Mucosa of descending colon (tissue), 3 donors: ENCODE data around the gene GALNTL6. TPM values are rescaled to one million over a fixed set of nuclear protein-coding genes. Genes with fewer than 3 reads are reported as not detected.
A peak's percentile ranks its signal among the peaks of the same experiment; 100 is the strongest.

ENCODE experiments used
- ATAC-seq: fragments of 200-7000 bp; cut with Tn5 transposase; one replicate; pipeline ENCODE4 v1.9.1; 2020; ENCODE audit warnings: mild to moderate bottlenecking, moderate library complexity
- DNase-seq, 3 donors: peaks; one replicate each; pipeline ENCODE4 v3.0.0-alpha.2; 2020
- H3K36me3 ChIP-seq: fragments of 200-600 bp; one replicate; pipeline ENCODE4 v1.8.0; 2021; ENCODE audit warnings: low read depth, mild to moderate bottlenecking
- H3K4me1 ChIP-seq: fragments of 200-600 bp; one replicate; pipeline ENCODE4 v1.8.0; 2021; ENCODE audit warnings: low read depth, mild to moderate bottlenecking
- H3K4me3 ChIP-seq: fragments of 200-600 bp; one replicate; pipeline ENCODE4 v1.8.0; 2021; ENCODE audit warnings: mild to moderate bottlenecking
- H3K9me3 ChIP-seq: fragments of 200-600 bp; one replicate; pipeline ENCODE4 v1.8.0; 2021; ENCODE audit warnings: mild to moderate bottlenecking
- CTCF ChIP-seq: fragments of 200-600 bp; IDR thresholded peaks from one replicate; pipeline ENCODE4 v1.8.0; 2022; ENCODE audit warnings: antibody characterized with exemption, mild to moderate bottlenecking
- intact Hi-C, 2 donors: fragments of 100-400 bp; cut with DNase I in 1 of 2; cut with micrococcal nuclease in 1 of 2; formaldehyde crosslinking; loops; one replicate each; pipeline versions ENCODE4 v1.11.0 to v1.11.1; 2022; cut with DNase I, micrococcal nuclease
- total RNA-seq, 3 donors: library from RNA; stranded (reverse); fragmentation: NEBNext Ultra II Directional in 2 of 3; extraction: Animal tissue kit (Norgen Biotek cat#: 25700) in 2 of 3; gene quantifications; one replicate each; pipeline versions ENCODE4 v1.2.1 to v1.2.4, GENCODE V29; 2021 to 2023
- donor health status: DM: no; HTN: no; CAD: no; lungs with moderate emphysema.
- donor health status: DM: no; HTN: no; CAD: no.
- donor health status: DM: no; HTN: yes; CAD: no.

GALNTL6 gene
- total RNA-seq, 3 donors from 2014 or later, result 0.12 to 0.27 (median 0.19) TPM

- ATAC-seq, result no peak
- Histone ChIP-seq H3K9me3 (no peaks in the 10 kb centered on the region), H3K4me3 (no peak overlapping the region), H3K4me1 (no peaks in the 10 kb centered on the region), H3K36me3 (no peaks in the 10 kb centered on the region)
- DNase-seq, result no peak
- TF ChIP-seq CTCF, result no peak
- intact Hi-C loops, result no loop called here
Measured at GRCh38 chr4:172619798-172620197, 806.6 kb downstream of the GALNTL6 start.

DNA sequence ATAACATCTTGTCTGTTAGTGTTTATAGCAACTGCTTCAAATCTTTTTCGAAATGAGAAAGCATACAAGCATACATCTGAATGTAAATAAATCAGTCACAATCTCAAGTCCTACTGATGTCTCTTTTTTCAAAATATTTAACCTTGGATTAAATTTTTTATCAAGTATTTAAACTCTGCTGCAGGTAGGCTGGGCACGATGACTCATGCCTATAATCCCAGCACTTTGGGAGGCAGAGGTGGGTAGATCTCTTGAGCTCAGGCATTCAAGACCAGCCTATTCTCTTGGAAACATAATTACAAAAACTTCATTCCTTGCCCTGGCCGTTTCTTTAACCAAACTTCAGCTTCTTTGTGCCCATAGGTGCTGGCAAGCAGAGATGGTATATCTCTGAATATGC lies 815.1 kb downstream of the GALNTL6 start:
- Histone ChIP-seq H3K9me3 (no peaks in the 10 kb centered on the region), H3K36me3 (no peaks in the 10 kb centered on the region), H3K4me1 (no peaks in the 10 kb centered on the region), H3K4me3 (no peak overlapping the region)
- ATAC-seq, result no peak
- TF ChIP-seq CTCF, result no peak
- no peak for DNase-seq
- intact Hi-C loops, result no loop called here

- H3K9me3 ChIP-seq, result no peaks in the 10 kb centered on the region
- intact Hi-C loops, result no loop called here
- DNase-seq (no peak), ATAC-seq (no peak)
- H3K4me3 ChIP-seq, result no peak overlapping the region
- no peaks in the 10 kb centered on the region for H3K36me3 ChIP-seq
- no peaks in the 10 kb centered on the region for H3K4me1 ChIP-seq
- no peak for TF ChIP-seq CTCF
Measured at GRCh38 chr4:172630280-172630679, 817.1 kb downstream of the GALNTL6 start.

- intact Hi-C loops, result no loop called here
- no peak for DNase-seq
- H3K4me1 ChIP-seq, result no peaks in the 10 kb centered on the region
- H3K9me3 ChIP-seq, result no peaks in the 10 kb centered on the region
- H3K36me3 ChIP-seq, result no peaks in the 10 kb centered on the region
- no peak for ATAC-seq
- TF ChIP-seq CTCF, result no peak
- H3K4me3 ChIP-seq, result no peak overlapping the region
Measured at GRCh38 chr4:172631832-172632231, 818.6 kb downstream of the GALNTL6 start.

DNA sequence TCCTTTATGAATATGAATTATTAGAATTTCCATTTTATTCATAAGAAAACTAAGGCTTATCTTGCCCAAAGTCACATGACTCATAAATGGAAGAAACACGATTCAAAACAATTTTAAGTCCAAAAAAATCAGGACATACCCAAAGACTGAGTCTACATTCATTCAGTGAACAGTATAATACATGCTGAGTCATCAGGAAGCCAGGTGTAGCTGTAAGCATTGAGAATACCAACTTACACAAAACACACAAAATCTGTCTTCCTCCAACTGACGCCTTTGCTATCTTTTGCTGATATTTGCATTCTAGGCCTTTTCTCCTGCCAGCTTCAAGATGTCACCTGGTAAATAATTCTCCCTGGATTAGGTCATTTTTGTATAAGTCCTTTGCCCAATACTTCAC lies 835.3 kb downstream of the GALNTL6 start:
- Histone ChIP-seq H3K4me3 (no peak overlapping the region), H3K36me3 (no peaks in the 10 kb centered on the region), H3K9me3 (no peaks in the 10 kb centered on the region), H3K4me1 (no peaks in the 10 kb centered on the region)
- intact Hi-C loops, result no loop called here
- no peak for TF ChIP-seq CTCF
- DNase-seq, result no peak
- peak; percentile 50 for ATAC-seq

- H3K4me1 ChIP-seq, result no peaks in the 10 kb centered on the region
- TF ChIP-seq CTCF, result no peak
- intact Hi-C loops, result no loop called here
- DNase-seq, result no peak
- no peak for ATAC-seq
- no peaks in the 10 kb centered on the region for H3K36me3 ChIP-seq
- H3K4me3 ChIP-seq, result no peak overlapping the region
- H3K9me3 ChIP-seq, result no peaks in the 10 kb centered on the region
Measured at GRCh38 chr4:172649143-172649542, 835.9 kb downstream of the GALNTL6 start.
